ENCODE data around the gene MCCC1. TPM values are rescaled to one million over a fixed set of nuclear protein-coding genes. Genes with fewer than 3 reads are reported as not detected.

MCCC1 gene
- total RNA-seq, 1 experiment from 2014 or later: 12.6 TPM

Other genes with a start within 250 kb of the MCCC1 start
- gene DCUN1D1, start 119.0 kb downstream of the MCCC1 start, total RNA-seq (2021; ENCODE audit: unreplicated experiment): 46.9 TPM
- 1.9 TPM for gene LAMP3, start 63.2 kb upstream of the MCCC1 start, total RNA-seq (2021; ENCODE audit: unreplicated experiment)
- gene B3GNT5, start 153.8 kb upstream of the MCCC1 start, total RNA-seq (2021; ENCODE audit: unreplicated experiment): 25.3 TPM